GM23338 (cell line): ENCODE results near the gene KIF5A. TPM values are rescaled to one million over a fixed set of nuclear protein-coding genes. Genes with fewer than 3 reads are reported as not detected.

ENCODE experiments used
- ATAC-seq: fragments of 200-7000 bp; cut with Tn5 transposase; 3 replicates; pipeline ENCODE4 v1.9.1; 2020
- DNase-seq: peaks from one replicate; pipeline ENCODE4 v3.0.0-alpha.2; 2015; ENCODE audit warnings: low spot score
- H2AFZ ChIP-seq: fragments of 200-600 bp; sonication (generic); 2 replicates; pipeline ENCODE4 v1.8.0; 2016; ENCODE audit warnings: antibody characterized with exemption, mild to moderate bottlenecking, moderate library complexity
- H3F3A ChIP-seq: fragments of 200-600 bp; sonication (generic); replicated peaks from 2 replicates; pipeline ENCODE4 v1.8.0; 2017; ENCODE audit warnings: antibody characterized with exemption, mixed run types, low read depth
- H3K27ac ChIP-seq: fragments of 200-600 bp; sonication (generic); 2 replicates; pipeline ENCODE4 v1.6.1; 2016; ENCODE audit warnings: low read depth
- H3K27me3 ChIP-seq: fragments of 200-600 bp; sonication (generic); 2 replicates; pipeline ENCODE4 v1.8.0; 2016; ENCODE audit warnings: mild to moderate bottlenecking, mixed run types, moderate library complexity; ENCODE audit not compliant: insufficient read depth
- H3K36me3 ChIP-seq: fragments of 200-600 bp; sonication (generic); 2 replicates; pipeline ENCODE4 v1.8.0; 2016; ENCODE audit warnings: mild to moderate bottlenecking; ENCODE audit not compliant: insufficient read depth
- H3K4me1 ChIP-seq: fragments of 200-600 bp; sonication (generic); 2 replicates; pipeline ENCODE4 v1.8.0; 2016; ENCODE audit warnings: mild to moderate bottlenecking, moderate library complexity; ENCODE audit not compliant: insufficient read depth
- H3K4me2 ChIP-seq: fragments of 200-600 bp; sonication (generic); 2 replicates; pipeline ENCODE4 v1.7.1; 2017; ENCODE audit warnings: mixed run types
- H3K4me3 ChIP-seq: fragments of 200-600 bp; sonication (generic); 2 replicates; pipeline ENCODE4 v1.6.1; 2016; ENCODE audit warnings: mixed run types
- H3K79me2 ChIP-seq: fragments of 200-600 bp; sonication (generic); replicated peaks from 2 replicates; pipeline ENCODE4 v1.8.0; 2017; ENCODE audit warnings: mild to moderate bottlenecking; ENCODE audit not compliant: insufficient read depth
- H3K9me2 ChIP-seq: fragments of 200-600 bp; sonication (generic); 2 replicates; pipeline ENCODE4 v1.8.0; 2017; ENCODE audit not compliant: insufficient read depth
- H4K20me1 ChIP-seq: fragments of 200-600 bp; sonication (generic); replicated peaks from 2 replicates; pipeline ENCODE4 v1.8.0; 2017; ENCODE audit warnings: mild to moderate bottlenecking; ENCODE audit not compliant: insufficient read depth
- H3K27ac Mint-ChIP-seq: 2 replicates; pipeline ENCODE4 v1.8.0; 2020; ENCODE audit warnings: inconsistent platforms, mild to moderate bottlenecking, moderate library complexity, mixed read lengths
- H3K27me3 Mint-ChIP-seq: 3 replicates; pipeline ENCODE4 v1.8.0; 2022; ENCODE audit warnings: low read depth, mild to moderate bottlenecking, moderate library complexity, mixed read lengths, inconsistent platforms; ENCODE audit not compliant: insufficient read depth, poor library complexity
- H3K36me3 Mint-ChIP-seq: 3 replicates; pipeline ENCODE4 v1.8.0; 2021; ENCODE audit warnings: low read depth, mild to moderate bottlenecking, inconsistent platforms, moderate library complexity, mixed read lengths
- H3K4me1 Mint-ChIP-seq: 3 replicates; pipeline ENCODE4 v1.8.0; 2020; ENCODE audit warnings: mild to moderate bottlenecking, inconsistent platforms, mixed read lengths
- H3K4me3 Mint-ChIP-seq: 3 replicates; pipeline ENCODE4 v1.8.0; 2021; ENCODE audit warnings: moderate library complexity, mild to moderate bottlenecking, inconsistent platforms, mixed read lengths
- H3K9me3 Mint-ChIP-seq: 3 replicates; pipeline ENCODE4 v1.8.0; 2020; ENCODE audit warnings: moderate library complexity, mild to moderate bottlenecking, inconsistent platforms, mixed read lengths
- CREB1 ChIP-seq: fragments of 250-450 bp; sonication (Bioruptor Pico); IDR thresholded peaks from 2 replicates; pipeline ENCODE4 v1.5.0; 2020; ENCODE audit warnings: low read depth, mild to moderate bottlenecking, moderate library complexity
- EZH2phosphoT487 ChIP-seq: fragments of 200-600 bp; sonication (generic); IDR thresholded peaks from one replicate; pipeline ENCODE4 v1.8.1; 2018; ENCODE audit warnings: antibody characterized with exemption; ENCODE audit not compliant: unreplicated experiment
- JUNB ChIP-seq: IDR thresholded peaks from one replicate; pipeline ENCODE4 v1.6.1; 2016; ENCODE audit warnings: antibody characterized with exemption; ENCODE audit not compliant: unreplicated experiment
- NANOG ChIP-seq: IDR thresholded peaks from 2 replicates; pipeline ENCODE4 v1.6.1; 2016; ENCODE audit warnings: antibody characterized with exemption, borderline replicate concordance
- POLR2AphosphoS5 ChIP-seq: IDR thresholded peaks from 2 replicates; pipeline ENCODE4 v1.6.1; 2016; ENCODE audit warnings: antibody characterized with exemption, low read depth
- ZNF331 ChIP-seq: fragments of 250-450 bp; sonication (Bioruptor Pico); IDR thresholded peaks from 2 replicates; pipeline ENCODE4 v1.5.0; 2020; ENCODE audit warnings: low read depth, mild to moderate bottlenecking, moderate library complexity
- polyA plus RNA-seq: library from polyadenylated mRNA; unstranded; fragments of >200 nt; fragmentation: Nextera tagmentation; extraction: Ambion mirVana; gene quantifications from 2 replicates; pipeline ENCODE4 v1.2.1, GENCODE V29; 2016
- total RNA-seq: library from RNA; depleted of rRNA; stranded (reverse); fragments of >200 nt; shearing (Covaris generic); gene quantifications from 2 replicates; pipeline ENCODE4 v1.2.3, GENCODE V29; 2014
- TF ChIP-seq, protein P1 (sequence below): IDR thresholded peaks from one replicate; pipeline ENCODE4 v1.6.1; 2018; ENCODE audit warnings: antibody characterized with exemption; ENCODE audit not compliant: unreplicated experiment
- TF ChIP-seq, protein P2 (sequence below): fragments of 250-450 bp; sonication (Bioruptor Pico); IDR thresholded peaks from 2 replicates; pipeline ENCODE4 v1.5.0; 2020; ENCODE audit warnings: mild to moderate bottlenecking, moderate library complexity
- TF ChIP-seq, protein P3 (sequence below): IDR thresholded peaks from 2 replicates; pipeline ENCODE4 v1.6.1; 2016; ENCODE audit warnings: antibody characterized with exemption
- TF ChIP-seq, protein P4 (sequence below), 2 experiments: fragments of 200-600 bp in 1 of 2; sonication (generic) in 1 of 2; conservative IDR thresholded peaks; 2 replicates each; pipeline versions ENCODE4 v1.5.1 to v1.6.1; 2016 to 2017; ENCODE audit warnings: antibody characterized with exemption in 2 of 2, low read depth in 2 of 2, mild to moderate bottlenecking in 2 of 2, moderate library complexity in 1 of 2

The KIF5A gene
- total and polyA plus RNA-seq, 2 experiments from 2014 or later = 11.1 to 21.3 TPM

DNA sequence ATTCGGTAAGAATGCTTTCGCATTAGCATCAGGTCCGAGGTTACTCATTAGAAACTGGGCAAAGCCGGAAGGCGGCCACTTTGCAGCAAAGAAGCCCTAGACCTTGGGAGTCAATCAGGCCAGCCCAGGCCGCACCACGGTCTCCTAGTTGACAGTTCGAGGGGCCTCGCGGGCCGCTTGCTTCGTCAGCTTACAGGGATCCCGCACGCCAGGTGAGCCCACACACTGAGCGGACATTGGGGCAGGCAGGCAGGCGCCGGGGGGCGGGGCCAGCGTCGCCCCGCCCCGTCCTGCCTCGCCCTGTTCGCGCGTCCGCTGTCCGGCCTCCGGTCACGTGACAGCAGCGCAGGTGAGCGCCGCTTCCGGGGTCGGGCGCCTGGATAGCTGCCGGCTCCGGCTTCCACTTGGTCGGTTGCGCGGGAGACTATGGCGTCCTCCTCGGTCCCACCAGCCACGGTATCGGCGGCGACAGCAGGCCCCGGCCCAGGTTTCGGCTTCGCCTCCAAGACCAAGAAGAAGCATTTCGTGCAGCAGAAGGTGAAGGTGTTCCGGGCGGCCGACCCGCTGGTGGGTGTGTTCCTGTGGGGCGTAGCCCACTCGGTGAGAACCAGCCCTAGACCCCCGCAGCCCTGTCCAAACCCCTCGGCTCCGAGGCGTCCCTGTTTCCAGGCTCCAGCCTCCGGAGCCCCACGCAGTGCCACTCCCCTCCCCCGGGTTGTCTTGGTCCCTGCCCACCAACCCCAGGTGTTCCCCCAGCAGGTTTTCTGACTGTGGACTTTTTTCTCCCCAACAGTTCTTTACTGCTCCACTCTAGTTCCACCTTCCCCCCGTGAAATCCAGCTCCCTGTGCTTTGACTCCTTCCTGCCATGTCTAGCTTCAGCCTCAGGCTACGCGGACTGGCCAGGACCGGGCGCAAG lies 41.3 kb downstream of the KIF5A start, which contains the start of gene PIP4K2C:
Gene PIP4K2C, plus strand, starts transcription at position 329 of the 918 bp plus-strand sequence. Its CDS starts 98 bp downstream, at position 427.
- H3K4me2 ChIP-seq = peak within 1 kb of the TSS; percentile 97
- H3K9me3 Mint-ChIP-seq = no peaks in the 10 kb centered on the region
- peak; percentile 94 for DNase-seq
- TF ChIP-seq, protein P1, sequence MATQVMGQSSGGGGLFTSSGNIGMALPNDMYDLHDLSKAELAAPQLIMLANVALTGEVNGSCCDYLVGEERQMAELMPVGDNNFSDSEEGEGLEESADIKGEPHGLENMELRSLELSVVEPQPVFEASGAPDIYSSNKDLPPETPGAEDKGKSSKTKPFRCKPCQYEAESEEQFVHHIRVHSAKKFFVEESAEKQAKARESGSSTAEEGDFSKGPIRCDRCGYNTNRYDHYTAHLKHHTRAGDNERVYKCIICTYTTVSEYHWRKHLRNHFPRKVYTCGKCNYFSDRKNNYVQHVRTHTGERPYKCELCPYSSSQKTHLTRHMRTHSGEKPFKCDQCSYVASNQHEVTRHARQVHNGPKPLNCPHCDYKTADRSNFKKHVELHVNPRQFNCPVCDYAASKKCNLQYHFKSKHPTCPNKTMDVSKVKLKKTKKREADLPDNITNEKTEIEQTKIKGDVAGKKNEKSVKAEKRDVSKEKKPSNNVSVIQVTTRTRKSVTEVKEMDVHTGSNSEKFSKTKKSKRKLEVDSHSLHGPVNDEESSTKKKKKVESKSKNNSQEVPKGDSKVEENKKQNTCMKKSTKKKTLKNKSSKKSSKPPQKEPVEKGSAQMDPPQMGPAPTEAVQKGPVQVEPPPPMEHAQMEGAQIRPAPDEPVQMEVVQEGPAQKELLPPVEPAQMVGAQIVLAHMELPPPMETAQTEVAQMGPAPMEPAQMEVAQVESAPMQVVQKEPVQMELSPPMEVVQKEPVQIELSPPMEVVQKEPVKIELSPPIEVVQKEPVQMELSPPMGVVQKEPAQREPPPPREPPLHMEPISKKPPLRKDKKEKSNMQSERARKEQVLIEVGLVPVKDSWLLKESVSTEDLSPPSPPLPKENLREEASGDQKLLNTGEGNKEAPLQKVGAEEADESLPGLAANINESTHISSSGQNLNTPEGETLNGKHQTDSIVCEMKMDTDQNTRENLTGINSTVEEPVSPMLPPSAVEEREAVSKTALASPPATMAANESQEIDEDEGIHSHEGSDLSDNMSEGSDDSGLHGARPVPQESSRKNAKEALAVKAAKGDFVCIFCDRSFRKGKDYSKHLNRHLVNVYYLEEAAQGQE = peak; percentile 16
- TF ChIP-seq CREB1 (CRISPR knock-in tag) = peak; percentile 65
- no peak for TF ChIP-seq EZH2phosphoT487
- no peak for TF ChIP-seq NANOG
- TF ChIP-seq ZNF331 (CRISPR knock-in tag) = no peak
- no peak for TF ChIP-seq JUNB
- TF ChIP-seq, protein P2, sequence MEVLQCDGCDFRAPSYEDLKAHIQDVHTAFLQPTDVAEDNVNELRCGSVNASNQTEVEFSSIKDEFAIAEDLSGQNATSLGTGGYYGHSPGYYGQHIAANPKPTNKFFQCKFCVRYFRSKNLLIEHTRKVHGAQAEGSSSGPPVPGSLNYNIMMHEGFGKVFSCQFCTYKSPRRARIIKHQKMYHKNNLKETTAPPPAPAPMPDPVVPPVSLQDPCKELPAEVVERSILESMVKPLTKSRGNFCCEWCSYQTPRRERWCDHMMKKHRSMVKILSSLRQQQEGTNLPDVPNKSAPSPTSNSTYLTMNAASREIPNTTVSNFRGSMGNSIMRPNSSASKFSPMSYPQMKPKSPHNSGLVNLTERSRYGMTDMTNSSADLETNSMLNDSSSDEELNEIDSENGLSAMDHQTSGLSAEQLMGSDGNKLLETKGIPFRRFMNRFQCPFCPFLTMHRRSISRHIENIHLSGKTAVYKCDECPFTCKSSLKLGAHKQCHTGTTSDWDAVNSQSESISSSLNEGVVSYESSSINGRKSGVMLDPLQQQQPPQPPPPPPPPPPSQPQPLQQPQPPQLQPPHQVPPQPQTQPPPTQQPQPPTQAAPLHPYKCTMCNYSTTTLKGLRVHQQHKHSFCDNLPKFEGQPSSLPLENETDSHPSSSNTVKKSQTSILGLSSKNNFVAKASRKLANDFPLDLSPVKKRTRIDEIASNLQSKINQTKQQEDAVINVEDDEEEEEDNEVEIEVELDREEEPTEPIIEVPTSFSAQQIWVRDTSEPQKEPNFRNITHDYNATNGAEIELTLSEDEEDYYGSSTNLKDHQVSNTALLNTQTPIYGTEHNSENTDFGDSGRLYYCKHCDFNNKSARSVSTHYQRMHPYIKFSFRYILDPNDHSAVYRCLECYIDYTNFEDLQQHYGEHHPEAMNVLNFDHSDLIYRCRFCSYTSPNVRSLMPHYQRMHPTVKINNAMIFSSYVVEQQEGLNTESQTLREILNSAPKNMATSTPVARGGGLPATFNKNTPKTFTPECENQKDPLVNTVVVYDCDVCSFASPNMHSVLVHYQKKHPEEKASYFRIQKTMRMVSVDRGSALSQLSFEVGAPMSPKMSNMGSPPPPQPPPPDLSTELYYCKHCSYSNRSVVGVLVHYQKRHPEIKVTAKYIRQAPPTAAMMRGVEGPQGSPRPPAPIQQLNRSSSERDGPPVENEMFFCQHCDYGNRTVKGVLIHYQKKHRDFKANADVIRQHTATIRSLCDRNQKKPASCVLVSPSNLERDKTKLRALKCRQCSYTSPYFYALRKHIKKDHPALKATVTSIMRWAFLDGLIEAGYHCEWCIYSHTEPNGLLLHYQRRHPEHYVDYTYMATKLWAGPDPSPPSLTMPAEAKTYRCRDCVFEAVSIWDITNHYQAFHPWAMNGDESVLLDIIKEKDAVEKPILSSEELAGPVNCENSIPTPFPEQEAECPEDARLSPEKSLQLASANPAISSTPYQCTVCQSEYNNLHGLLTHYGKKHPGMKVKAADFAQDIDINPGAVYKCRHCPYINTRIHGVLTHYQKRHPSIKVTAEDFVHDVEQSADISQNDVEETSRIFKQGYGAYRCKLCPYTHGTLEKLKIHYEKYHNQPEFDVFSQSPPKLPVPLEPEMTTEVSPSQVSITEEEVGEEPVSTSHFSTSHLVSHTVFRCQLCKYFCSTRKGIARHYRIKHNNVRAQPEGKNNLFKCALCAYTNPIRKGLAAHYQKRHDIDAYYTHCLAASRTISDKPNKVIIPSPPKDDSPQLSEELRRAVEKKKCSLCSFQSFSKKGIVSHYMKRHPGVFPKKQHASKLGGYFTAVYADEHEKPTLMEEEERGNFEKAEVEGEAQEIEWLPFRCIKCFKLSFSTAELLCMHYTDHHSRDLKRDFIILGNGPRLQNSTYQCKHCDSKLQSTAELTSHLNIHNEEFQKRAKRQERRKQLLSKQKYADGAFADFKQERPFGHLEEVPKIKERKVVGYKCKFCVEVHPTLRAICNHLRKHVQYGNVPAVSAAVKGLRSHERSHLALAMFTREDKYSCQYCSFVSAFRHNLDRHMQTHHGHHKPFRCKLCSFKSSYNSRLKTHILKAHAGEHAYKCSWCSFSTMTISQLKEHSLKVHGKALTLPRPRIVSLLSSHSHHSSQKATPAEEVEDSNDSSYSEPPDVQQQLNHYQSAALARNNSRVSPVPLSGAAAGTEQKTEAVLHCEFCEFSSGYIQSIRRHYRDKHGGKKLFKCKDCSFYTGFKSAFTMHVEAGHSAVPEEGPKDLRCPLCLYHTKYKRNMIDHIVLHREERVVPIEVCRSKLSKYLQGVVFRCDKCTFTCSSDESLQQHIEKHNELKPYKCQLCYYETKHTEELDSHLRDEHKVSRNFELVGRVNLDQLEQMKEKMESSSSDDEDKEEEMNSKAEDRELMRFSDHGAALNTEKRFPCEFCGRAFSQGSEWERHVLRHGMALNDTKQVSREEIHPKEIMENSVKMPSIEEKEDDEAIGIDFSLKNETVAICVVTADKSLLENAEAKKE (CRISPR knock-in tag) = no peak
- TF ChIP-seq, protein P3, sequence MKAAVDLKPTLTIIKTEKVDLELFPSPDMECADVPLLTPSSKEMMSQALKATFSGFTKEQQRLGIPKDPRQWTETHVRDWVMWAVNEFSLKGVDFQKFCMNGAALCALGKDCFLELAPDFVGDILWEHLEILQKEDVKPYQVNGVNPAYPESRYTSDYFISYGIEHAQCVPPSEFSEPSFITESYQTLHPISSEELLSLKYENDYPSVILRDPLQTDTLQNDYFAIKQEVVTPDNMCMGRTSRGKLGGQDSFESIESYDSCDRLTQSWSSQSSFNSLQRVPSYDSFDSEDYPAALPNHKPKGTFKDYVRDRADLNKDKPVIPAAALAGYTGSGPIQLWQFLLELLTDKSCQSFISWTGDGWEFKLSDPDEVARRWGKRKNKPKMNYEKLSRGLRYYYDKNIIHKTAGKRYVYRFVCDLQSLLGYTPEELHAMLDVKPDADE = peak; percentile 59
- TF ChIP-seq POLR2AphosphoS5 = peak; percentile 72
- TF ChIP-seq, protein P4, sequence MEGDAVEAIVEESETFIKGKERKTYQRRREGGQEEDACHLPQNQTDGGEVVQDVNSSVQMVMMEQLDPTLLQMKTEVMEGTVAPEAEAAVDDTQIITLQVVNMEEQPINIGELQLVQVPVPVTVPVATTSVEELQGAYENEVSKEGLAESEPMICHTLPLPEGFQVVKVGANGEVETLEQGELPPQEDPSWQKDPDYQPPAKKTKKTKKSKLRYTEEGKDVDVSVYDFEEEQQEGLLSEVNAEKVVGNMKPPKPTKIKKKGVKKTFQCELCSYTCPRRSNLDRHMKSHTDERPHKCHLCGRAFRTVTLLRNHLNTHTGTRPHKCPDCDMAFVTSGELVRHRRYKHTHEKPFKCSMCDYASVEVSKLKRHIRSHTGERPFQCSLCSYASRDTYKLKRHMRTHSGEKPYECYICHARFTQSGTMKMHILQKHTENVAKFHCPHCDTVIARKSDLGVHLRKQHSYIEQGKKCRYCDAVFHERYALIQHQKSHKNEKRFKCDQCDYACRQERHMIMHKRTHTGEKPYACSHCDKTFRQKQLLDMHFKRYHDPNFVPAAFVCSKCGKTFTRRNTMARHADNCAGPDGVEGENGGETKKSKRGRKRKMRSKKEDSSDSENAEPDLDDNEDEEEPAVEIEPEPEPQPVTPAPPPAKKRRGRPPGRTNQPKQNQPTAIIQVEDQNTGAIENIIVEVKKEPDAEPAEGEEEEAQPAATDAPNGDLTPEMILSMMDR (conservative IDR thresholded peaks at IDR 0.05; ENCODE audit: low read depth in 2 of 2) = no peak
- H3F3A ChIP-seq = peaks cover 11% of the 10 kb centered on the region
- H3K27ac Mint-ChIP-seq = peak within 1 kb of the TSS; percentile 72
- peaks cover 14% of the 10 kb centered on the region for H3K4me1 Mint-ChIP-seq
- H3K9me2 ChIP-seq = no peaks in the 10 kb centered on the region
- peaks cover 17% of the 10 kb centered on the region for H3K27me3 Mint-ChIP-seq
- peak; percentile 93 for ATAC-seq
- H4K20me1 ChIP-seq = peaks cover 4% of the 10 kb centered on the region
- H2AFZ ChIP-seq = peak within 1 kb of the TSS; percentile 89
- peaks cover 22% of the 10 kb centered on the region for H3K79me2 ChIP-seq
- peak within 1 kb of the TSS; percentile 81; the same call in 1 of the 2 replicates for H3K27ac ChIP-seq
- peak within 1 kb of the TSS; percentile 98 for H3K4me3 ChIP-seq
- H3K4me3 Mint-ChIP-seq = peak within 1 kb of the TSS; percentile 92
- peaks cover 10% of the 10 kb centered on the region for H3K36me3 Mint-ChIP-seq
- 0 out of 2 replicates have a peak, but pooled peaks cover 8% of the 10 kb centered on the region for H3K27me3 ChIP-seq
- peaks cover 13% of the 10 kb centered on the region for H3K4me1 ChIP-seq
- H3K36me3 ChIP-seq = 0 out of 2 replicates have a peak, but pooled peaks cover 6% of the 10 kb centered on the region
